ENCODE measurements around the gene ZNF669. TPM values are rescaled to one million over a fixed set of nuclear protein-coding genes. Genes with fewer than 3 reads are reported as not detected.

ZNF669 gene
- total RNA-seq, 2 donors from 2014 or later = 14.3 to 20.6 TPM

DNA sequence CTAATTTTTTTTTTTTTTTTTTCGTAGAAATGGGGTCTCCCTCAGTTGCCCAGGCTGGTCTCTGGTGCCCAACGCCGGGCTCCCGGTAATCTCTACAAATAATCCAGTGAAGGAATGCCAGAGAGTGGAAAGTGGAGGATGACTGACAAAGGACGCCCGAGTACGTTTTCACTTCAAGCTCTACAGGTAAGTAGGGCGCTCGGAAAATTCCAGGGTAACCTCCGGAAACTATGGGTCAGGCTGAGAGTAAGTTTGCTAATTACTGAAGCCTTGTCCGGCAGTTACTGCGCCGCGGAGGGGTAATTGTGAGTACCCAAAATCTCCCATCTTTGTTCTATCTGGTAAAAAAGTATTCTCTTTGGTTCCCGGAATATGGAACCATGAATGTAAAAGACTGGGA lies 1.8 kb upstream of the ZNF669 start:
- Histone ChIP-seq H3K36me3 (ENCODE audit: control insufficient read depth, insufficient read depth, low read length) (peaks cover 16% of the 10 kb centered on the region), H3K4me3 (ENCODE audit: low read length) (no peak overlapping the region), H3K9me3 (ENCODE audit: control insufficient read depth, low read length) (peaks cover 30% of the 10 kb centered on the region), H3K27ac (ENCODE audit: low read depth, low read length) (no peak overlapping the region), H3K9ac (ENCODE audit: extremely low read depth, low read length, poor library complexity, severe bottlenecking) (no peak overlapping the region), H3K27me3 (ENCODE audit: control insufficient read depth, insufficient read depth, low read length, poor library complexity, severe bottlenecking) (peaks cover 7% of the 10 kb centered on the region), H3K4me1 (ENCODE audit: control insufficient read depth, insufficient read depth, low read length) (no peaks in the 10 kb centered on the region)
- DNase-seq = no peak
- Mint-ChIP-seq H3K4me3 (no peak overlapping the region), H3K9me3 (peaks cover 34% of the 10 kb centered on the region), H3K36me3 (ENCODE audit: low read depth) (peaks cover 24% of the 10 kb centered on the region), H3K4me1 (peaks cover 13% of the 10 kb centered on the region), H3K27ac (no peak overlapping the region), H3K27me3 (ENCODE audit: insufficient read depth) (peaks cover 23% of the 10 kb centered on the region)
- TF ChIP-seq, protein P1, sequence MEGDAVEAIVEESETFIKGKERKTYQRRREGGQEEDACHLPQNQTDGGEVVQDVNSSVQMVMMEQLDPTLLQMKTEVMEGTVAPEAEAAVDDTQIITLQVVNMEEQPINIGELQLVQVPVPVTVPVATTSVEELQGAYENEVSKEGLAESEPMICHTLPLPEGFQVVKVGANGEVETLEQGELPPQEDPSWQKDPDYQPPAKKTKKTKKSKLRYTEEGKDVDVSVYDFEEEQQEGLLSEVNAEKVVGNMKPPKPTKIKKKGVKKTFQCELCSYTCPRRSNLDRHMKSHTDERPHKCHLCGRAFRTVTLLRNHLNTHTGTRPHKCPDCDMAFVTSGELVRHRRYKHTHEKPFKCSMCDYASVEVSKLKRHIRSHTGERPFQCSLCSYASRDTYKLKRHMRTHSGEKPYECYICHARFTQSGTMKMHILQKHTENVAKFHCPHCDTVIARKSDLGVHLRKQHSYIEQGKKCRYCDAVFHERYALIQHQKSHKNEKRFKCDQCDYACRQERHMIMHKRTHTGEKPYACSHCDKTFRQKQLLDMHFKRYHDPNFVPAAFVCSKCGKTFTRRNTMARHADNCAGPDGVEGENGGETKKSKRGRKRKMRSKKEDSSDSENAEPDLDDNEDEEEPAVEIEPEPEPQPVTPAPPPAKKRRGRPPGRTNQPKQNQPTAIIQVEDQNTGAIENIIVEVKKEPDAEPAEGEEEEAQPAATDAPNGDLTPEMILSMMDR (conservative IDR thresholded peaks at IDR 0.05) = no peak
- WGBS, 2 experiments (ENCODE audit: insufficient coverage in 1 of 2, insufficient read length in 1 of 2) = 91 to 96% methylated on average over 14 to 15 of the region's 15 CpGs

DNA sequence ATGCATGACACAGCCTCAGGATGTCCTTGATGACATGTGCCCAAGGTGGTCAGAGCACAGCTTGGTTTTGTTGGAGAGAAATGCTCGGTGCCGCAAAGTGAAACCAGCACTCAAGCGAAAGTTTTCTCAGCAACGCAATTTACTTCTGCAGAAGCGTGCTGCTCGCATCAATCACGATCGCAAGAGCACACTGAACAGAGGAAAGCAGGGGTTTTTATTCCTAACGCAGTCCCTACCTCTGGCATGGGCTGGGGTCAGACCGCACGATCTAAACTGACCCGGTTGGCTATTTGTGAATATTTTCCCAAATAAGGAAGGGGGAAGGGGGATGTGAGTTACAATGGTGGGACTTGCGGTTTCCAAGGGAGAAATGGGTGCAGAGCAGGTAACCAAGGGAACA lies 809 bp upstream of the ZNF669 start:
- peak overlapping the region; percentile 28 for H3K27ac Mint-ChIP-seq

DNA sequence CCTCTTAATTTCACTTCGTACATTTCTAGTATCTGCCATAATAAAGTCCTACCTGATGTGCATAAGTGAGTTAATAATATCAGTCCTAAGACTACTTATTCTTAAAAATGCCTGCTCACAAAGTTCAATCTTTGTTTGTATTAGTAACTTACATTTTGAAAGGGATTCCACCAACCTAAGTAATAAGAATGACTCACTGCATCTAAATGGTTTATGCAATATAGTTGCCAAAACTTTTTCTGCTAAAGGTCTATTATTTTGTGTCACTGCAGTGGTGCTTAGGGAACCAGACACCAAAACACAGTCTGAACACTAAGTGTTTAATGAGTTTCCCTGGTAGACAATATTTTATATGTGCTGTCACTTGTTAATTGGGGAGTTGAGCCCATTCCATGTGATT lies 1.8 kb downstream of the ZNF669 start:
- Histone ChIP-seq H3K27me3 (ENCODE audit: control insufficient read depth, insufficient read depth, low read length, poor library complexity, severe bottlenecking) (no peaks in the 10 kb centered on the region), H3K4me3 (ENCODE audit: low read length) (peak overlapping the region; percentile 92), H3K27ac (ENCODE audit: low read depth, low read length) (no peak overlapping the region), H3K9ac (ENCODE audit: extremely low read depth, low read length, poor library complexity, severe bottlenecking) (no peak overlapping the region), H3K36me3 (ENCODE audit: control insufficient read depth, insufficient read depth, low read length) (peaks cover 48% of the 10 kb centered on the region), H3K4me1 (ENCODE audit: control insufficient read depth, insufficient read depth, low read length) (no peaks in the 10 kb centered on the region), H3K9me3 (ENCODE audit: control insufficient read depth, low read length) (peaks cover 50% of the 10 kb centered on the region)
- H3K4me3 Mint-ChIP-seq = peak overlapping the region; percentile 86
- H3K27ac Mint-ChIP-seq = no peak overlapping the region
- H3K9me3 Mint-ChIP-seq = peaks cover 60% of the 10 kb centered on the region
- peaks cover 8% of the 10 kb centered on the region for H3K4me1 Mint-ChIP-seq
- 91% methylated on average over 1 of the region's 1 CpG; no CpG with 5 or more reads in 1 of the 2 experiments for WGBS, 2 experiments (ENCODE audit: insufficient coverage in 1 of 2, insufficient read length in 1 of 2)
- TF ChIP-seq, protein P1 (conservative IDR thresholded peaks at IDR 0.05) = no peak
- H3K27me3 Mint-ChIP-seq (ENCODE audit: insufficient read depth) = no peaks in the 10 kb centered on the region
- peaks cover 57% of the 10 kb centered on the region for H3K36me3 Mint-ChIP-seq (ENCODE audit: low read depth)
- DNase-seq = no peak

More for the DNA sequence above, 809 bp upstream of the ZNF669 start:
- no peak for DNase-seq
- TF ChIP-seq, protein P1 (conservative IDR thresholded peaks at IDR 0.05) = no peak
- Mint-ChIP-seq H3K4me3 (peak overlapping the region; percentile 26), H3K27me3 (ENCODE audit: insufficient read depth) (peaks cover 13% of the 10 kb centered on the region), H3K4me1 (peaks cover 9% of the 10 kb centered on the region), H3K36me3 (ENCODE audit: low read depth) (peaks cover 34% of the 10 kb centered on the region), H3K9me3 (peaks cover 44% of the 10 kb centered on the region)
- Histone ChIP-seq H3K27me3 (ENCODE audit: control insufficient read depth, insufficient read depth, low read length, poor library complexity, severe bottlenecking) (no peaks in the 10 kb centered on the region), H3K4me3 (ENCODE audit: low read length) (peak overlapping the region; percentile 65), H3K9me3 (ENCODE audit: control insufficient read depth, low read length) (peaks cover 40% of the 10 kb centered on the region), H3K4me1 (ENCODE audit: control insufficient read depth, insufficient read depth, low read length) (no peaks in the 10 kb centered on the region), H3K36me3 (ENCODE audit: control insufficient read depth, insufficient read depth, low read length) (peaks cover 26% of the 10 kb centered on the region), H3K9ac (ENCODE audit: extremely low read depth, low read length, poor library complexity, severe bottlenecking) (no peak overlapping the region), H3K27ac (ENCODE audit: low read depth, low read length) (no peak overlapping the region)
- WGBS, 2 experiments (ENCODE audit: insufficient coverage in 1 of 2, insufficient read length in 1 of 2) = 91 to 97% methylated on average over 6 to 13 of the region's 13 CpGs

All from endodermal cell (in vitro differentiated cells).